GM23338 (cell line): ENCODE data around the gene BTRC. TPM values are rescaled to one million over a fixed set of nuclear protein-coding genes. Genes with fewer than 3 reads are reported as not detected.
A peak's percentile ranks its signal among the peaks of the same experiment; 100 is the strongest.

Source experiments
- ATAC-seq: fragments of 200-7000 bp; cut with Tn5 transposase; 3 replicates; pipeline ENCODE4 v1.9.1; 2020
- DNase-seq: peaks from one replicate; pipeline ENCODE4 v3.0.0-alpha.2; 2015; ENCODE audit warnings: low spot score
- H2AFZ ChIP-seq: fragments of 200-600 bp; sonication (generic); 2 replicates; pipeline ENCODE4 v1.8.0; 2016; ENCODE audit warnings: antibody characterized with exemption, mild to moderate bottlenecking, moderate library complexity
- H3F3A ChIP-seq: fragments of 200-600 bp; sonication (generic); replicated peaks from 2 replicates; pipeline ENCODE4 v1.8.0; 2017; ENCODE audit warnings: antibody characterized with exemption, mixed run types, low read depth
- H3K27ac ChIP-seq: fragments of 200-600 bp; sonication (generic); 2 replicates; pipeline ENCODE4 v1.6.1; 2016; ENCODE audit warnings: low read depth
- H3K27me3 ChIP-seq: fragments of 200-600 bp; sonication (generic); 2 replicates; pipeline ENCODE4 v1.8.0; 2016; ENCODE audit warnings: mild to moderate bottlenecking, mixed run types, moderate library complexity; ENCODE audit not compliant: insufficient read depth
- H3K36me3 ChIP-seq: fragments of 200-600 bp; sonication (generic); 2 replicates; pipeline ENCODE4 v1.8.0; 2016; ENCODE audit warnings: mild to moderate bottlenecking; ENCODE audit not compliant: insufficient read depth
- H3K4me1 ChIP-seq: fragments of 200-600 bp; sonication (generic); 2 replicates; pipeline ENCODE4 v1.8.0; 2016; ENCODE audit warnings: mild to moderate bottlenecking, moderate library complexity; ENCODE audit not compliant: insufficient read depth
- H3K4me2 ChIP-seq: fragments of 200-600 bp; sonication (generic); 2 replicates; pipeline ENCODE4 v1.7.1; 2017; ENCODE audit warnings: mixed run types
- H3K4me3 ChIP-seq: fragments of 200-600 bp; sonication (generic); 2 replicates; pipeline ENCODE4 v1.6.1; 2016; ENCODE audit warnings: mixed run types
- H3K79me2 ChIP-seq: fragments of 200-600 bp; sonication (generic); replicated peaks from 2 replicates; pipeline ENCODE4 v1.8.0; 2017; ENCODE audit warnings: mild to moderate bottlenecking; ENCODE audit not compliant: insufficient read depth
- H3K9me2 ChIP-seq: fragments of 200-600 bp; sonication (generic); 2 replicates; pipeline ENCODE4 v1.8.0; 2017; ENCODE audit not compliant: insufficient read depth
- H4K20me1 ChIP-seq: fragments of 200-600 bp; sonication (generic); replicated peaks from 2 replicates; pipeline ENCODE4 v1.8.0; 2017; ENCODE audit warnings: mild to moderate bottlenecking; ENCODE audit not compliant: insufficient read depth
- H3K27ac Mint-ChIP-seq: 2 replicates; pipeline ENCODE4 v1.8.0; 2020; ENCODE audit warnings: inconsistent platforms, mild to moderate bottlenecking, moderate library complexity, mixed read lengths
- H3K27me3 Mint-ChIP-seq: 3 replicates; pipeline ENCODE4 v1.8.0; 2022; ENCODE audit warnings: low read depth, mild to moderate bottlenecking, moderate library complexity, mixed read lengths, inconsistent platforms; ENCODE audit not compliant: insufficient read depth, poor library complexity
- H3K36me3 Mint-ChIP-seq: 3 replicates; pipeline ENCODE4 v1.8.0; 2021; ENCODE audit warnings: low read depth, mild to moderate bottlenecking, inconsistent platforms, moderate library complexity, mixed read lengths
- H3K4me1 Mint-ChIP-seq: 3 replicates; pipeline ENCODE4 v1.8.0; 2020; ENCODE audit warnings: mild to moderate bottlenecking, inconsistent platforms, mixed read lengths
- H3K4me3 Mint-ChIP-seq: 3 replicates; pipeline ENCODE4 v1.8.0; 2021; ENCODE audit warnings: moderate library complexity, mild to moderate bottlenecking, inconsistent platforms, mixed read lengths
- H3K9me3 Mint-ChIP-seq: 3 replicates; pipeline ENCODE4 v1.8.0; 2020; ENCODE audit warnings: moderate library complexity, mild to moderate bottlenecking, inconsistent platforms, mixed read lengths
- ETS1 ChIP-seq: IDR thresholded peaks from 2 replicates; pipeline ENCODE4 v1.6.1; 2016; ENCODE audit warnings: antibody characterized with exemption
- ZNF331 ChIP-seq: fragments of 250-450 bp; sonication (Bioruptor Pico); IDR thresholded peaks from 2 replicates; pipeline ENCODE4 v1.5.0; 2020; ENCODE audit warnings: low read depth, mild to moderate bottlenecking, moderate library complexity
- ZNF462 ChIP-seq: fragments of 250-450 bp; sonication (Bioruptor Pico); IDR thresholded peaks from 2 replicates; pipeline ENCODE4 v1.5.0; 2020; ENCODE audit warnings: mild to moderate bottlenecking, moderate library complexity
- polyA plus RNA-seq: library from polyadenylated mRNA; unstranded; fragments of >200 nt; fragmentation: Nextera tagmentation; extraction: Ambion mirVana; gene quantifications from 2 replicates; pipeline ENCODE4 v1.2.1, GENCODE V29; 2016
- total RNA-seq: library from RNA; depleted of rRNA; stranded (reverse); fragments of >200 nt; shearing (Covaris generic); gene quantifications from 2 replicates; pipeline ENCODE4 v1.2.3, GENCODE V29; 2014

BTRC gene
- total and polyA plus RNA-seq, 2 experiments from 2014 or later = 10.0 to 17.5 TPM

DNA sequence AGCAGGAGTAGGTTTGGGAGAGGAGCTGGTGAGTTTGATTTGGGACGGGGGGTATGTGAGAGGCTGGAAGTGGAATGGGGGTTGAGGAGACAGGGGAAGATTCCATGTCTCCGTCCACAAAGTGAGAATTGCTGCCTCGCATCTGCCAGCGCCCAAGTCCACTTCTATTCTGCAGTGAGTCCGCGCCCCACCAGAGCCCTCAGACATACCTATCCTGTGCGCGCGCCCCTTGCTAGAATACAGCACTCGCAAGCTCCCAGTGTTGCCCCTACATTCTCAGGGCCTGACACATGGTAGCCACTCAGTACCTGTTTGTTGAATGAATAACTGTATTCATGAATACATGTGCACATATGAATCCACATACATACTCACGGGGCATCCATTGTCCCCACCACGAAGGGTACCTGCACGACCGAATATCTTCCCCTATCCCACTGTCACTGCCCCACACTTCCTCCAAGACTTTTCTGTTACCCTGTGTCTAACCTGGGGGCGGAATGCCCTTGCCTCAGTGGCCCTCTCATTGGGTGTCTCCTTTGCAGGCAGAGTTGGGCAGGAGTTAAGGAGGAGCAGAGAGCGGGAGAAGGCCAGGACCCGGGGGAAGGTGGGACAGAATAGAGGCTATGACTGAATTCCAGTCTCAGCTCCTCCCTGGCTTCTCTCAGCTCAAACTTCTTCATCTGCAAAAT is 214.2 kb downstream of the BTRC start (continued):
- no peak for TF ChIP-seq ETS1
- no peak for TF ChIP-seq ZNF462

DNA sequence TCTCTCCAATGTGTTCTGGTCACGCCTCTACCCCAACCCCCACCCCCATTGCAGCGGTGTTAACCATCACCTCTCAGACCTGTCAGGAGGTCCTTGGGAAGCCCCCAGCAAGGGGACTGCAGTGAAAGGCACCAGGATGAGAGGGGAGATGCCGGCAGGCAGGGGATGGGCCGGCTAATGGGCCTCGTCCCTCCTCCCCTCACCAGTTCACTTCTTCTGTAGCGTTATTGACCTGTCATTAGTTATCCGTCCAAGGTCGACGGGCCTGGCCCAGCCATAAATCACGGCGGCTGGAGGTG is 215.3 kb downstream of the BTRC start:
- H3K79me2 ChIP-seq = no peaks in the 10 kb centered on the region
- no peaks in the 10 kb centered on the region; the same call in 1 of the 2 replicates for H3K36me3 ChIP-seq
- peaks cover 6% of the 10 kb centered on the region; the same call in 1 of the 2 replicates for H3F3A ChIP-seq
- TF ChIP-seq ZNF331 (CRISPR knock-in tag) (no peak), ETS1 (no peak)
- DNase-seq (peak; percentile 50), ATAC-seq (no peak)
- peak overlapping the region; percentile 94 for H2AFZ ChIP-seq
- H3K4me2 ChIP-seq = peak overlapping the region; percentile 97
- Mint-ChIP-seq H3K27me3 (peaks cover 48% of the 10 kb centered on the region), H3K4me1 (peaks cover 21% of the 10 kb centered on the region), H3K36me3 (no peaks in the 10 kb centered on the region; the same call in 2 of the 3 replicates), H3K27ac (no peak overlapping the region), H3K4me3 (peak overlapping the region; percentile 74), H3K9me3 (no peaks in the 10 kb centered on the region; the same call in 2 of the 3 replicates)
- H3K27me3 ChIP-seq = peaks cover 78% of the 10 kb centered on the region
- peak overlapping the region; percentile 89 for H3K4me3 ChIP-seq
- no peaks in the 10 kb centered on the region for H4K20me1 ChIP-seq
- H3K27ac ChIP-seq = no peak overlapping the region
- H3K9me2 ChIP-seq = no peaks in the 10 kb centered on the region
- peaks cover 16% of the 10 kb centered on the region; the same call in 1 of the 2 replicates for H3K4me1 ChIP-seq
